SK-N-SH (cell line): Measurements from ENCODE around the gene ADAMTSL5. TPM values are rescaled to one million over a fixed set of nuclear protein-coding genes. Genes with fewer than 3 reads are reported as not detected.

Experiments
- CTCF ChIA-PET: fragments of 300-600, 350-600 bp; formaldehyde crosslinking; extraction: SDS; loops from one replicate; lab custom pipeline; 2021; lab: Yijun Ruan, JAX
- POLR2A ChIA-PET: fragments of 350-600 bp; sonication (Branson Sonifier 250); formaldehyde crosslinking; extraction: SDS; loops from one replicate; lab custom pipeline; 2020; ENCODE audit warnings: antibody characterized with exemption, inconsistent platforms; lab: Yijun Ruan, JAX
- DNase-seq: peaks from one replicate; pipeline ENCODE4 v3.0.0; 2012
- H2AFZ ChIP-seq: fragments of 200-600 bp; sonication (generic); 2 replicates; pipeline ENCODE4 v1.8.1; 2016; ENCODE audit warnings: antibody characterized with exemption, mild to moderate bottlenecking, low read depth
- H3F3A ChIP-seq: fragments of 200-600 bp; sonication (generic); replicated peaks from 2 replicates; pipeline ENCODE3; 2016; ENCODE audit warnings: antibody characterized with exemption, mild to moderate bottlenecking; ENCODE audit not compliant: insufficient read depth
- H3K27ac ChIP-seq, 2 experiments: fragments of 200-500 bp in 1 of 2; fragments of 200-600 bp in 1 of 2; sonication (Bioruptor generic) in 1 of 2; sonication (generic), shearing (Covaris generic) in 1 of 2; 2 replicates each; pipeline versions ENCODE4 v1.5.1 to v1.6.1; 2014 to 2016; ENCODE audit warnings: low read depth in 2 of 2, inconsistent platforms in 1 of 2, low read length in 1 of 2, mild to moderate bottlenecking in 1 of 2, mixed read lengths in 1 of 2
- H3K27me3 ChIP-seq: fragments of 200-600 bp; sonication (generic), shearing (Covaris generic); 2 replicates; pipeline ENCODE4 v1.6.1; 2016; ENCODE audit warnings: mixed run types; ENCODE audit not compliant: insufficient read depth
- H3K36me3 ChIP-seq, 2 experiments: fragments of 200-500 bp in 1 of 2; fragments of 200-600 bp in 1 of 2; sonication (Bioruptor generic) in 1 of 2; sonication (generic) in 1 of 2; replicated peaks in 1 of 2; 2 replicates each; pipeline versions ENCODE3 to v1.5.1; 2014 to 2016; ENCODE audit warnings: low read length in 1 of 2, mild to moderate bottlenecking in 1 of 2; ENCODE audit not compliant: insufficient read depth in 2 of 2, control insufficient read depth in 1 of 2
- H3K4me1 ChIP-seq, 2 experiments: fragments of 200-500 bp in 1 of 2; fragments of 200-600 bp in 1 of 2; sonication (Bioruptor generic) in 1 of 2; sonication (generic), shearing (Covaris generic) in 1 of 2; 2 replicates each; pipeline versions ENCODE4 v1.5.1 to v1.6.1; 2014 to 2016; ENCODE audit warnings: low read depth in 1 of 2, low read length in 1 of 2, mixed run types in 1 of 2; ENCODE audit not compliant: insufficient read depth in 2 of 2, control insufficient read depth in 1 of 2
- H3K4me2 ChIP-seq: fragments of 200-600 bp; sonication (generic), shearing (Covaris generic); 2 replicates; pipeline ENCODE4 v1.6.1; 2017; ENCODE audit warnings: mixed run types
- H3K4me3 ChIP-seq, 2 experiments: fragments of 200-500 bp in 1 of 2; fragments of 200-600 bp in 1 of 2; sonication (Bioruptor generic) in 1 of 2; sonication (generic), shearing (Covaris generic) in 1 of 2; 2 replicates each; pipeline versions ENCODE4 v1.5.1 to v1.8.1; 2014 to 2016; ENCODE audit warnings: low read depth in 2 of 2, inconsistent platforms in 1 of 2, low read length in 1 of 2, mild to moderate bottlenecking in 1 of 2, mixed read lengths in 1 of 2, moderate library complexity in 1 of 2
- H3K79me2 ChIP-seq: fragments of 200-600 bp; sonication (generic); 2 replicates; pipeline ENCODE4 v1.8.1; 2017; ENCODE audit warnings: mild to moderate bottlenecking; ENCODE audit not compliant: insufficient read depth
- H3K9ac ChIP-seq: fragments of 200-600 bp; sonication (generic); 2 replicates; pipeline ENCODE4 v1.6.1; 2017; ENCODE audit warnings: mixed run types
- H3K9me2 ChIP-seq: fragments of 200-600 bp; sonication (generic); 2 replicates; pipeline ENCODE4 v1.6.1; 2017; ENCODE audit warnings: mixed run types
- H3K9me3 ChIP-seq: fragments of 200-600 bp; sonication (generic); 2 replicates; pipeline ENCODE4 v1.6.1; 2017; ENCODE audit warnings: mixed run types, mild to moderate bottlenecking, moderate library complexity
- H4K20me1 ChIP-seq: fragments of 200-600 bp; sonication (generic); 2 replicates; pipeline ENCODE4 v1.6.1; 2017; ENCODE audit warnings: mild to moderate bottlenecking, mixed run types; ENCODE audit not compliant: insufficient read depth
- CHD2 ChIP-seq: fragments of 150-350 bp; IDR thresholded peaks from 2 replicates; pipeline ENCODE4 v1.6.1; 2018; ENCODE audit warnings: low read length; ENCODE audit not compliant: partially characterized antibody
- ELF1 ChIP-seq: IDR thresholded peaks from 2 replicates; pipeline ENCODE4 v1.4.0; 2012
- FOXJ3 ChIP-seq: sonication (generic); formaldehyde crosslinking; IDR thresholded peaks from 2 replicates; pipeline ENCODE4 v1.5.1; 2020; ENCODE audit warnings: mild to moderate bottlenecking, missing genetic modification reagents
- FOXM1 ChIP-seq: IDR thresholded peaks from 2 replicates; pipeline ENCODE4 v1.4.0; 2012; ENCODE audit warnings: low read depth, mild to moderate bottlenecking
- GABPA ChIP-seq: IDR thresholded peaks from 2 replicates; pipeline ENCODE4 v1.4.0; 2012; ENCODE audit warnings: low read depth, mild to moderate bottlenecking
- IRF3 ChIP-seq: fragments of 150-350 bp; IDR thresholded peaks from 2 replicates; pipeline ENCODE4 v1.6.1; 2016; ENCODE audit warnings: mild to moderate bottlenecking, low read depth, low read length
- MAX ChIP-seq: IDR thresholded peaks from 2 replicates; pipeline ENCODE4 v1.4.0; 2012; ENCODE audit warnings: low read depth
- MEF2A ChIP-seq: IDR thresholded peaks from 2 replicates; pipeline ENCODE4 v1.4.0; 2012; ENCODE audit warnings: low read depth, borderline replicate concordance
- MXI1 ChIP-seq: IDR thresholded peaks from 2 replicates; pipeline ENCODE4 v1.6.1; 2012; ENCODE audit warnings: mild to moderate bottlenecking, low read depth, low read length, improper control_type of control experiment
- NFIC ChIP-seq: IDR thresholded peaks from 2 replicates; pipeline ENCODE4 v1.4.0; 2012; ENCODE audit warnings: borderline replicate concordance
- NRF1 ChIP-seq: IDR thresholded peaks from 2 replicates; pipeline ENCODE4 v1.6.1; 2012; ENCODE audit warnings: low read depth, mild to moderate bottlenecking, low read length
- PBX3 ChIP-seq: IDR thresholded peaks from 2 replicates; pipeline ENCODE4; 2012
- RAD21 ChIP-seq: IDR thresholded peaks from 2 replicates; pipeline ENCODE4 v1.6.1; 2012; ENCODE audit warnings: mild to moderate bottlenecking, low read length
- RCOR1 ChIP-seq: fragments of 150-350 bp; IDR thresholded peaks from 2 replicates; pipeline ENCODE4 v1.6.1; 2017; ENCODE audit warnings: antibody characterized with exemption, low read length
- REST ChIP-seq: IDR thresholded peaks from 2 replicates; pipeline ENCODE4 v1.6.1; 2012; ENCODE audit warnings: mild to moderate bottlenecking, low read depth, low read length, moderate library complexity
- RFX5 ChIP-seq: IDR thresholded peaks from 2 replicates; pipeline ENCODE4 v1.6.1; 2012; ENCODE audit warnings: mild to moderate bottlenecking, improper control_type of control experiment, low read length
- SIN3A ChIP-seq: IDR thresholded peaks from 2 replicates; pipeline ENCODE4 v1.6.1; 2012; ENCODE audit warnings: low read depth, mild to moderate bottlenecking, low read length, moderate library complexity, borderline replicate concordance
- SMC3 ChIP-seq: IDR thresholded peaks from 2 replicates; pipeline ENCODE4 v1.6.1; 2012; ENCODE audit warnings: low read depth, low read length, improper control_type of control experiment
- TAF1 ChIP-seq: IDR thresholded peaks from 2 replicates; pipeline ENCODE4 v1.6.1; 2012; ENCODE audit warnings: low read depth, mild to moderate bottlenecking, low read length, moderate library complexity, borderline replicate concordance
- TCF12 ChIP-seq: IDR thresholded peaks from 2 replicates; pipeline ENCODE4 v1.4.0; 2012
- USF1 ChIP-seq: IDR thresholded peaks from 2 replicates; pipeline ENCODE4 v1.4.0; 2012; ENCODE audit warnings: low read depth, borderline replicate concordance
- USF2 ChIP-seq: fragments of 150-350 bp; IDR thresholded peaks from 2 replicates; pipeline ENCODE4 v1.6.1; 2017; ENCODE audit warnings: antibody characterized with exemption, low read length, low read depth, borderline replicate concordance
- ZBTB33 ChIP-seq: IDR thresholded peaks from 2 replicates; pipeline ENCODE4 v1.4.0; 2012; ENCODE audit warnings: low read depth, borderline replicate concordance
- WGBS: methylation state at CpG from one replicate; pipeline ENCODE4 v1.1.6; 2017; ENCODE audit warnings: low lambda C conversion rate; 5-methylcytosine and 5-hydroxymethylcytosine counted together
- polyA plus RNA-seq, 3 experiments: library from polyadenylated mRNA; depleted of rRNA; stranded (reverse); fragments of >200 nt; gene quantifications; 2 replicates each; pipeline ENCODE4 v1.2.3, GENCODE V29; 2012

ADAMTSL5 gene
- polyA plus RNA-seq, 1 of the 3 experiments (the other 2 are of a cell fraction): 5.7 TPM

GRCh38 chr19:1490311-1491113 lies 22.3 kb downstream of the ADAMTSL5 start, which contains the start of gene PCSK4:
PCSK4 (minus strand) TSS chr19:1490350; CDS start chr19:1490346, 4 bp downstream.
- CTCF ChIA-PET: interaction anchor here (0.5 to 3.7 kb wide), 7 partner anchors 13 to 248 kb away, joined by 3 to 23 read pairs (median 3); partner anchors contain the start of gene PLK5
- Histone ChIP-seq H3K79me2 (no peaks in the 10 kb centered on the region), H3F3A (no peaks in the 10 kb centered on the region), H3K36me3 (no peaks in the 10 kb centered on the region), H3K4me3 (peak within 1 kb of the TSS; percentile 66 to 69), H3K9me2 (no peaks in the 10 kb centered on the region), H3K27me3 (no peaks in the 10 kb centered on the region), H2AFZ (peak within 1 kb of the TSS; percentile 99), H3K4me2 (peak within 1 kb of the TSS; percentile 93), H3K9ac (peak within 1 kb of the TSS; percentile 70), H3K9me3 (no peaks in the 10 kb centered on the region), H3K27ac (peak within 1 kb of the TSS; percentile 61 to 91; a peak in 3 of 4 replicates), H3K4me1 (peaks cover 5 to 18% of the 10 kb centered on the region in 2 experiments; a peak in 2 of 4 replicates), H4K20me1 (no peaks in the 10 kb centered on the region)
- POLR2A ChIA-PET: interaction anchor here (0.6 to 1.4 kb wide), 3 partner anchors 11 to 34 kb away, joined by 3 to 5 read pairs (median 4); no protein-coding TSS in a partner anchor
- peak; percentile 97 for DNase-seq
- WGBS: 1% methylated on average over 44 of the region's 74 CpGs
- no peak for TF ChIP-seq ELF1
- peak; percentile 79; the same call in 1 of the 2 replicates for TF ChIP-seq SIN3A
- peak; percentile 67 for TF ChIP-seq NRF1
- no peak for TF ChIP-seq RCOR1
- peak; percentile 65; the same call in 1 of the 2 replicates for TF ChIP-seq MAX
- TF ChIP-seq TCF12: no peak
- peak; percentile 64; the same call in 1 of the 2 replicates for TF ChIP-seq IRF3
- TF ChIP-seq USF2: no peak
- peak; percentile 80 for TF ChIP-seq RFX5
- TF ChIP-seq USF1: no peak
- TF ChIP-seq MEF2A: no peak
- TF ChIP-seq GABPA: no peak
- peak; percentile 6 for TF ChIP-seq CHD2
- no peak for TF ChIP-seq RAD21
- peak; percentile 94 for TF ChIP-seq PBX3
- TF ChIP-seq NFIC: no peak
- no peak for TF ChIP-seq TAF1
- TF ChIP-seq FOXM1: no peak
- peak; percentile 83 for TF ChIP-seq MXI1
- TF ChIP-seq SMC3: no peak
- no peak for TF ChIP-seq REST
- no peak for TF ChIP-seq FOXJ3 (CRISPR knock-in tag)
- TF ChIP-seq ZBTB33: no peak
